NCI-H2196 (cell line): ENCODE measurements around the gene SLC25A28.

Source experiments
- DNase-seq: peaks from one replicate; lab custom pipeline; 2025; ENCODE audit not compliant: unreplicated experiment; lab: John Stamatoyannopoulos, UW

SLC25A28 gene

DNA sequence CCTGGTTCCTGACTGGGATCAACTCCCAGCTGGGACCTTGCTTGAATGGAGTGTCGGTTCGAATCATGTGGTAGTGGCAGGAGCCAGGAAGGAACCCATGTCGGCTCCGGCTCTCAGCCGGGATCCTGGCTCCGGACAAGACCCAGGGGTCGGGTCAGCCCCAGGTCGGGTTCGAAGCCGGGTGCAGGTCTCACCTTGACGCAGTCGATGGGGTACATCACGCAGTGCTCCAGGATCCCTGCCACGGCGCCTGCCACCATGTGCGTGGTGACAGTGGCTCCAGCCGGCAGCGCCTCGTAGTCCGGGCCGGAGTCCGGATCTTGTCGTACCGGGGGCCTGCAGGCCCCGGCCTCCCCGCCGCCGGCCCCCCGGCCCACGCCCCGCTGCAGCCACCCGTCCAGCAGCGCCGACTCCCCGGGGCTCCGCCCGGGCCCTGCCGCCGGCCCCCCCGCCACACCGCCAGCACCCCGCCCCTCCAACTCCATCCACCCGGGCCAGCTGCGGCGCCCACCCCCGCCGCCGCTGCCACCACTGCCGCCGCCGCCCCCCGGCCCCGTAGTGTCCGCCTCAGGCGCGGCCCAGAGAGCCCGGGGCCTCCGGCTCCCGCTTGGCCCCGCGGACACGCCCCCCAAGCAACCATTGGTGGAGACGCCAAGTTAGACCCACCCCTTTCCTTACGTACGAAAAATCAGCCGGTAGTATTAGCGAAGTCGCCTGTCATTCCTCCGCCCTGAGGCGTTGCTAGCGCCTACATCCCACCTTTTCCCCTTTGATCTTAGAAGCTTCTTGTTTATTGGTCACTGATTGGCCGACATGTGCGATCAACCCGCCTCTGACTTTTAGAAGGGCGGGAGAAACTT is at the start of gene SLC25A28:
TSS of gene SLC25A28 (minus strand) at position 589 of the 860 bp plus-strand sequence. CDS start at position 485, 104 bp downstream.
- DNase-seq = peak; percentile 91

DNA sequence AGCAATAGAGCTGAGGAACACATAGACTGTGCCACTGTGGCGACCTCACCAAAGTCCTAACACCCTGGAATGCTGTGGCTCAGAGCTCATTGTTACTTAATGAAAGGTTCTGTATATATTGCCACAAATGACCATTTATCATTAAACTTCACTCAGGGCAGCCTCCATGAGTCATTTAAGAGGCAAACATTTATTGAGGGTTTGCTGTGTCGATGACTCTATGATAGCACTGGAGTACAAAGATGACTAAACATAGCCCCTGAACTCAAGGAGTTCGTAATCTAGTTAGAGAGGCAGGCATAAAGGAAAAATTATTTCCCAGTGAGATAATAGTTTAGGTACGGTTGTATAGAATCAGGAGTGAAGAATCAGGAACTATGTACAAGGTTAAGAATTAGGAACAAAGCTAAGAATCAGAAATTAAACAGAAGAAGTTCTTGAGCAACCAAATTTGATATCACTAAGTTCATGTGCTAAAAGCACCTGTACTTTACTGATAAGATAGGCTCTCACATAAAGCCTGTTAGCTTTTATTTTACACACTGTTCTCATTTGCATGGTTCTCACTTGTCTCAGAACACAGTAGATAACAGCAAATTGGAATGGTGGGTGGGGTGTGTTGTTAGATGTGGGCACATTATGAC is 47.0 kb upstream of the SLC25A28 start:
- no peak for DNase-seq

GRCh38 chr10:99665304-99665703 is 45.1 kb upstream of the SLC25A28 start:
- no peak for DNase-seq

GRCh38 chr10:99661377-99661763 is 41.1 kb upstream of the SLC25A28 start:
- no peak for DNase-seq

DNA sequence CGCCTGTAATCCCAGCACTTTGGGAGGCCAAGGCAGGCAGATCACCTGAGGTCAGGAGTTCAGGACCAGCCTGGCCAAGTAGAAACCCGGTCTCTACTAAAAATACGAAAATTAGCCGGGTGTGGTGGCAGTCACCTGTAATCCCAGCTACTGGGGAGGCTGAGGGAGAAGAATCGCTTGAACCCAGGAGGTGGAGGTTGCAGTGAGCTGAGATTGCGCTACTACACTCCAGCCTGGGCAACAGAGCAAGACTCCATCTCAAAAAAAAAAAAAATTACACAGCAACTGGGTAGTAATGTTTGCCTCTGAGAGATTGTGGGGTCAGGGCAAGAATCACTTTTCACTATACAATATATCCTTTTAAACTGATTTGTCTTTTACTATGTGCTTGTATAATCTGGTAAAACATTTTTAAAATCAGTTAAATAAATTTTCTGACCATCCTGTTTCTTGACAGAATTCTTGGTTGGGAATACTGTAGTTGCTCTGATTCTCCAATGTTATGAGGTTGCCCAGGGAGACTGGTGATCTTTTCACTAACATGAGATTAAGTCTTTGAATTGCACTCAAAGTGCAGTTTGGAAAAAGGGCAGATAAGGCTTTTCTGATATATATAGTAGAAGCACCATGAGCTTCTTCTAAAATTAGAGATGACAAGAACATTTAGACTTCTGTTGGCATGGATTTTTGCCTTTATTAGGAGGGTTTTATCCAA is 40.6 kb upstream of the SLC25A28 start:
- no peak for DNase-seq

DNA sequence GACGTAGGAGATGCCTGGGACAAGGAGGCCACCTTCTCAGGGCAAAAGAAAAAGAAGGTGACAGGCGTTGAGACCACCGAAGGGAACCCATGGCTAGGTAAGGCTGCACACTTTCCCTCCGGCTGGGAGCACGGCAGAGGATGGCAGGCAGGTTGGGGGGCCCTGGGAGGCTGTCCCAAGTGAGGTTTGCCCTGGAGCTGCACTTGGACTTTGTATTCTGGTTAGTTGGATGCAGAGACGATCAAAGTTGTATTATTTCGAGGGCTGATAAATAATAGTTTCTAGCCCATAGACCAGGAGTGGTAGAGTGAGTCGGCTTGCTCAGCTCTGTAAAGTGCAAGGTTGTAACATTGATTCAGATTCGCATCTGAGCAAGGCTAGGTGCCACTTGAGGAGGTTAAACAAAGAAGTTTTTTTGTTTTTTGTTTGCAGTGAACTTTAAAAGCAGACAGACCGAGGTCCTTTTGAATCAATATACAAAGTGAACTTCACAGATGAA is 39.7 kb upstream of the SLC25A28 start:
- DNase-seq = no peak

DNA sequence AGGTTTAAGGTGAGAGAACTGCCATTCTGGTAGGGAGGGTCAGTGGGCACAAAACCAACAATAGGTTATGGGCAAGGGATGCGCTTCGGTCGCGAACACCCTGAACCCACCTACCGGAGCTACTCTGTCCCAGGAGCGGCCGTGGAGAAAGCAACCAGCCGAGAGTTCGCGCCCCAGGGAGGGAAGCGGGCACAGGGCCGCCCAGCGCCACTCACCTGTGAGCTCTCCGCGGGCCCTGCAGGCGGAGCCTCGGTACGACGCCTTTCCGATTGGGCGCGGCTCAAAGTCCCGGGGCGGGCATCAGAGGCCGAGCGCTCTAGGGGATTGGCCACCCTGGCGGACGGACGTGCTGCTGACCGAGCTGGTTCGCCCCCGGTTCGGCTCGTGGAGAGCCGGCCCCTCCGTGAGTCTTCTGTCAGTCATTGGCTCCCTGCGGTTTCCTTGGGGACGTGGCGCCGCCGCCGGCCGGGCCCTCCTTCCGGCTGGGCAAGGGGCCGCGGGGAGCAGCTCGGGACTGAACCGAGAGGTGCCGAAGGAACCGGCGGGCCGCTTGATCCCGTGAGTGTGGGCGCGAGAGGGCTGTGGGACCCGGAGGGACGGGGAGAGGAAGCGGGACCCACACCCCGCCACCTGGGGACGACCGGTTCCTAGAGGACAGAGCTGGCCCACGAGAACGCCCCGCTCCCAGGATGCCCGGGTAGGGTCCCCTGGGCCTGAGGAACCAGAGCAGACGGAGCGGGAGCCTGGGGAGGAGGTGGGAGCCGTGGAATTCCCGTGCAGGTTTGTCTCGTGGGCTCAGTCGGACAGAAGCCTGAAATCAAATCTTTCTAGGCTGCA is 39.0 kb upstream of the SLC25A28 start, which contains the start of gene ENTPD7:
TSS of gene ENTPD7 (plus strand) at position 479 of the 837 bp plus-strand sequence. CDS start 448 bp downstream, outside the sequence.
- peak; percentile 87 for DNase-seq

DNA sequence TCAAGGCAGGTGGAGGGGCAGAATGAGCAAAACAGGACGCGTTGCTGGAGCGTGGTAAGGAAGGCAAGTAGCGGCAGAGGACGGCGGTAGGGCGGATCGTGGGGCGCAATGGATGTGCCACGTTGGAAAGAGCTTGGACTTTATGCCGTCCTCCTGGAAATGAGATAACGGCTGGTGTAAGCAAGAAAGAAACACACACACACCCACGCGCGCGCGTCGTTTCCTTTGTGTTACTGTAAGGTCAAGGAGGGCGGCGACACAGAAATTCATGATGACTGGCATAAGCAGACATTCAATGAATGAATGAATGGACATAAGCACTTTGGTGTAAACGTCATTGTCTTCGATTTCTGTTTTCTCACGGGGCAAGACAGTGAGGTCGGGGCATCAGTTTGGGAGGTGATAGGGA is 38.4 kb upstream of the SLC25A28 start:
- no peak for DNase-seq

GRCh38 chr10:99656199-99657064 is 36.2 kb upstream of the SLC25A28 start:
- DNase-seq = no peak

- no peak for DNase-seq
These were observed 34.3 kb upstream of the SLC25A28 start for GRCh38 chr10:99654390-99655175.

GRCh38 chr10:99652800-99653390 is 32.7 kb upstream of the SLC25A28 start:
- no peak for DNase-seq

DNA sequence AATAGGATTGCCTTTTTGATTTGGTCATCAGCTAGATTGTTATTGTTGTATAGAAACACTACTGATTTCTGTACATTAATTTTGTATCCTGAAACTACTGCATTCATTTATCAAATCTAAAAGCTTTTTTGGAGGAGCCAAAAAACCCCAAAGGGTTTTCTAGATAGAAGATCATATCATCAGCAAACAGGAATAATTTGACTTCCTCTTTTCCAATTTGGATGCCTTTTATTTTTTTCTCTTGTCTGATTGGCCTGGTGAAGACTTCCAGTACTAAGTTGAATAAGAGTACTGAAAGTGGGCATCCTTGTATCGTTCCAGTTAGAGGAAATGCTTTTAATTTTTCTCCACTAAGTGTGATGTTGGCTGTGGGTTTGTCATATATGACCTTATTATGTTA is 28.5 kb upstream of the SLC25A28 start:
- DNase-seq = no peak

DNA sequence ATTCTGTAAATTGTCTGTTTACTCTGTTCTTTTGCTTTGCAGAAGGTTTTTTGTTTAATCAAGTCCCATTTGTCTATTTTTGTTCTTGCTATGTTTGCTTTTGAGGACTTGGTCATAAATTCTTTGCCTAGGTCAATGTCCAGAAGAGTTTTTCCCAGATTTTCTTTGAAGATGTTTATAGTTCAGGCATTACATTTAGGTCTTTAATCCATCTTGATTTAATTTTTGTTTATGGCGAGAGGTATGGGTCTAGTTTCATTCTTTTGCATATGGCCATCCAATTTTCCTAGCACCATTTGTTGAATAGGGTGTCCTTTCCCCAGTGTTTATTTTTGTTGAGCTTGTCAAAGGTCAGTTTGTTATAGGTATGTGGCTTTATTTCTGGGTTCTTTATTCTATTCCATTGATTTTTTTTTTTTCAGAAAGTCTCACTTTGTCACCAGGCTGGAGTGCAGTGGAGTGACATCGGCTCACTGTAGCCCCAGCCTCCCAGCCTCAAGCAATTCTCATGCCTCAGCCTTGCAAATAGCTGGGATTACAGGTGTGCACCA is 27.4 kb upstream of the SLC25A28 start:
- no peak for DNase-seq

GRCh38 chr10:99633832-99634231 is 13.6 kb upstream of the SLC25A28 start:
- no peak for DNase-seq

DNA sequence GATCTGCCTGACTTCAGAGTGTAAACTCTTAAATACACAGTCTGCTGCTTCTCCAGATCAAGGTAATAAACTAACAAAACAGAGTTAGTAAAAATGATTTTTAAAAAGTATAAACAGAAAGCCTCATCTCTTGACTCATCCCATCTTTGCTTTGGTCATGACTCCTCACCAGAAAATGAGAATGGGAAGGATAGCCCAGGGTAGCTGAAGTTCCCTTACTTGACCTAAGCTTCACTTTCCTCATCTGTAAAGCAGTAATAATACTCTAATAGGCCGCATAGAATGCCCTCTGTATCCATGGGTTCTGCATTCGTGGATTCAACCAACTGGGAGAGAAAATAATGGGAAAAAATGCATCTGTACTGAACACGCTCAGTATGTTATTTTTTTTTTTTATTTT is 11.3 kb upstream of the SLC25A28 start:
- DNase-seq = no peak

DNA sequence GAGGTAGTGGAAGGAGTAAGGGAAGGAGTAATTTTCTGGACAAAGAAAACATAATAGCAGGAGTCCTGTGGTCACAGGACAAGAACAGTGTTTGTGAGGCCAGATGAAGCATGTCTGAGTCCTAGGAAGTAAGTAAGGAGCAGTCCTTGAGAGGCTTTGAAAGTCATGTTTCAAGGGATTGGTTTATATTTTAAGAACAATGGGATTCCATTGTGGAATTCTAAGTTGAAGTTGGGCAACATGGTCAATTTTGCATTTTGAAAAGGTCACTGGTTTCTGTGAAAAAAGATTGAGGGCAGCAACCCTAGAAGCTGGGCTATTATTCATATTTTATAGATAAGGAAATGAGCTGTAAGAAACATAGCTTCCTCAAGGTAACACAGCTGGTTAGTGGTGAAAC is 10.8 kb upstream of the SLC25A28 start:
- DNase-seq = no peak

- DNase-seq = no peak
These were observed 10.2 kb upstream of the SLC25A28 start for GRCh38 chr10:99630433-99630832.

DNA sequence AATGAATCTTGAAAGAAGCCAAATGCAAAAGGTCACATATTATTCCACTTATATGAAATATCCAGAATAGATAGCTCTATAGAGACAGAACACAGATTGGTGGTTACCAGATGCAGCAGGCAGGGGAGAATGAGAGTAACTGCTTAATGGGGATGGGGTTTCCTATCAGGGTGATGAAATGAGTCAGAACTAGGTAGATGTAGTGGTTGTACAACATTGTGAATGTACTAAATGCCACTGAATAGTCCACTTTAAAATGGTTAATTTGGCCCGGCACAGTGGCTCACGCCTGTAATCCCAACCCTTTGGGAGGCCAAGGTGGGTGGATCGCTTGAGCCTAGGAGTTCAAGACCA is 9.4 kb upstream of the SLC25A28 start:
- DNase-seq = no peak
